GM19324 (cell line): Measurements from ENCODE around the gene ECE1.
"Not testable (repeated sequence)": the region's sequence is repeated elsewhere in the genome, so short reads cannot be mapped to it uniquely, and the experiment has no call there.

Source experiments
- ATAC-seq: cut with Tn5 transposase; IDR thresholded peaks from one replicate; pipeline ENCODE4 v1.9.1; 2021; ENCODE audit warnings: mild to moderate bottlenecking, moderate library complexity; ENCODE audit not compliant: unreplicated experiment, low FRiP score

The ECE1 gene

DNA sequence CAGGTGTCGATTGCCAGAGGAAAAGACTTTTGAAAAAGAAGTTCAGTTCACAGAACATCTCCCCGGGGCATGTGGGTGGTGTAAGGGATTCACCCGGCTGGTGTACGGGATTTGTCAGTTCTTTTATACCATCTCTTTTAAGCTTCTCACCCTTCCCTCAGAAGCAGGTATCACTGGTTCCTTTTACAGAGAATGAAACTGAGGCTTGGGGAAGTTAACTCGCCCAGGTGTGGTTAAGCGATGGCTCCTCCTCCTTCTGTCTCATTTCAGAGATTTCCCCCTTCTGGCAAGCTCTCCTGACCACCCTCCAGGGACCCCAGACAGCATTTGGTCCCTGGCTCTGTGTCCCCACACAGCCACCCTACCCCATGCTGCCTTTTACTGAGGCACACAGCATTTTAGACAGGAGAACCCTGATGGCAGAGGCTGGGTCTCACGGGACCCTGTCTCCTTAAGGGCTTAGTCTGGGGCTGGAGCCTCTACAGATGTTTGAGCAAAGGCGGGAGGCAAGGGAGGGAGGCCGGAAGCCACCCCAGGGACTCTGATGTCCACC is 2.8 kb upstream of the ECE1 start:
- peak; percentile 35 for ATAC-seq

DNA sequence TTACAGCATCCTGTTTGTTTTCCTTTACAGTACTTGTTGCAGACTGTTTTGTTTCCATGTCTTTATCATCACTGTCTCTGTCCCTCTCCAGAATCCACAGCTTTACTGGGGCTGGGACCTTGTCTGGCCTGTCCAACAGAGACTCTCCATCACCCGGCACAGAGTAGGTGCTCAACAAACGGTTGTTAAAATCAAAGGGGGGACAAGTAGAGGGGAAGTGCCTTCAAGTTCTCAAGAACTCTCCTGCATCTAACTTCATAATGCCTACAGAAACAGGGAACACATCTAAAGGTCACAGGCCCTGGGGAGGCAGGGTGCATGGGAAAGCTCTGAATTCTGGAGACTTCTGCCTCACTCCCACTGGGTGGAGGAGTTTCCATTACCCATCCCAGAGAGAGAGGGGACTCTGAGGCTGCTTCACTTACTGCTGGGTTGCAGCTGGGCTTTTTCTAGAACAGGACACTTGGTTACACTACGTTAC is 2.3 kb upstream of the ECE1 start:
- no peak for ATAC-seq

DNA sequence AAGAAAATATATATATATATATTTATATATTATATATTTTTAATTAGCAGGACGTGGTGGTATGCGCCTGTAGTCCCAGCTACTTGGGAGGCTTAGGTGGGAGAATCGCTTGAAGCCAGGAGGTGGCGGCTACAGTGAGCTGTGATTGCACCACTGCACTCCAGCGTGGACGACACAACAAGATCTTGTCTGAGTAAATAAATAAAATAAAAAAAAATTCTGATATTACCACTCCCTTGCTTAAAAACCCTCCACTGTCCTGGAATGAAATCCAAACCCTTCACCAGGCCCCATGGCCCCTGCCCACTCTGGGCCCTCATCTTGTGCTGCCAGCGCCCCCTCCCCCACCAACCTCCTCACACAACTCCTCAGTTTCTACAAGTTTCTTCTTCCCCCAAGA is 1.7 kb upstream of the ECE1 start:
- ATAC-seq = no peak

DNA sequence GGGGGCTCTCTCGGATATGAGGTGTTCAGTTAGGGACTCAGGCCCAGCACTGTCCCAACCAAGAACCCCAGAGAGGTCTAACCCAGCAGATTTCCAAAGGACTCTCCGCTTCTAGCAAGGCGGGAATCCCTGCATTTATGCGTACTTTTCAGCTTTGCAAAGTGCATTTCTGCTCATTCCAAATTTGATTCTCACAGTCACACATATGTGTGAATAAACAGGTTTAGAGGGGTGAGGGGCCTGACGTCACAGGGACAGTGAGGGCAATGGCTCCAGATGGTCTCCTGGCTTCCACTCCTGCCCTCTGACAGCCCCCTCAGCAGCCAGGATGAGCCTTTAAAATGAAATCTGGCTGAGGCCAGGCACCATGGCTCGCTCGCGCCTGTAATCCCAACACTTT is 921 bp upstream of the ECE1 start:
- no peak for ATAC-seq

DNA sequence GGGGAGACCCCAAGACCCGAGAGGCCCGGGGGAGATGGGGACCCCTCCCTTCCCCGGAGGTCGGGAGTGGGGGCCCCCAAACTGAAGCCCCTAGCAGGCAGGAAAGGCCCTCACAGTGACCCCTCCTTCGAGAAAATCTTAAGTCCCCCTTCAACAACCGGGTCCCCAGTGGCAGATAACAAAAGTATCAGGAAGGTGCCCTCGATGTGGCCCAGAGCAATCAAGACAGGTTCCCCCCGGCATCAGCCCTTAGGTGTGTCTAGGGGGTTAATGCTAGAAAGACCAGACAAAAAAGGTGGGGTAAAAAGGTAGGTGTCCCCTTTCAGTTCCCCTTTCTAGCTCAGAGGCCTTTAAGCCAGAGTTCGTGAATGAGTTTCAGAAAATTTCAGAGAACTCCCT is 282 bp upstream of the ECE1 start:
- no peak for ATAC-seq

DNA sequence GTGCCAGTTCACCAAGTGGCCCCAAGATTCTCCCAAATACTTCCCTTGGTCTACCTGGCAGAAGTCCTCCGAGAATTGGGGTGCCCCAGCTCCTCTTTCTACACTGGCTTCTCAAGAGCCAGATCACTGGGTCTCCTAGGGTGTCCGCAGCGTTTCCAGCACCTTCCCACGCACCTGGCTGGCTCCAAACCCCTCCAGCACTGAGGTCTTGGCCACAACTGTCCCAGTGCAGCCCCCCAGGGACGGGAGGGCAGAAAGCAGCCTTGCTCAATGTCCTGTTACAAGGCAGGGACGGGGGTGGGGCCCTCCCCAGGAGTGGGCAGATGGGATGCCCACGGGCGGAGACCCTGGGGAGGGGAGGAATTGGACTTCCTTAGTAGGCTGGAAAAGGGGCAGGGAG is 1.1 kb downstream of the ECE1 start:
- no peak for ATAC-seq

DNA sequence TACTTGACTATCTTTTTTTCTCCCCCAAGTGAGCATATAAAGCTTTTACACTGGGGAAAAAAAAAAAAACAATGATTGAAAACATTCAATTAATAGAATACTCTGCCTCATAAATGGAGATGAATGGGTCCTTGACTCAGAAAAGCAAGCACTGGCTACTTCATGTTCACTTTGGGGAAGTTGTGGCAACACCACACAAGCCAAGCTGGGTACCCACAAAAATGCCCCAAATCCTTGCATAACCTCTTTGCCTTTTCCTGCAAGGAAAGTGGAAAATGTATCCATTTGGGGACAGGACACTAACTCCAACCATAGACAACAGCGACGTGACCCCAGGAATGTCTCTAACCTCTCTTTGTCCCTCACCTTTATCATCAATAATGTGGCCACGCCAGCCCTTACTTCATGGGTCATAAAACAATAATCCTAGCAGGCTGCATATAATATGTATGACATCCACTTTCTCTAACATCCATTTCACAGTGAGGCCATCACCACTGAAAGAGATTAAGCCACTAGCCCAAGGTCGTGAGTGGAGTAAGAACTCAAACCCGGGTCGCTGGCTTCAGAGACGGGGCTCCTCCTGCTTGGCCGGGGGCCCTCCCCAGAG is 2.3 kb downstream of the ECE1 start:
- ATAC-seq = no peak

DNA sequence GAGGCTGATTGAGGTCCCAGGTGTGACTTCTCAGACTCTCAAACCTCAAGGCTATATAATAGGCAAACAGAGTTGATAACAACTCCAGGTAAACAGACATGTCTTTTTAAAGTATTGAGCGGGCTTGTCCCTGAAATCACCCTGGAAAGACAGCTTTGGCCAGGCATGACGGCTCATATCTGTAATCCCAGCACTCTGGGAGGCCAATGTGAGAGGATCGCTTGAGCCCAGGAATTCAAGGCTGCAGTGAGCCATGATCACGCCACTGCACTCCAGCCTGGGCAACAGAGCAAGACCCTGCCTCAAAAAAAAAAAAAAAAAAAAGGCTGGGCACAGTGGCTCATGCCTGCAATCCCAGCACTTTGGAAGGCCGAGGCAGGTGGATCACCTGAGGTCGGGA is 4.9 kb downstream of the ECE1 start:
- not testable (repeated sequence) for ATAC-seq

DNA sequence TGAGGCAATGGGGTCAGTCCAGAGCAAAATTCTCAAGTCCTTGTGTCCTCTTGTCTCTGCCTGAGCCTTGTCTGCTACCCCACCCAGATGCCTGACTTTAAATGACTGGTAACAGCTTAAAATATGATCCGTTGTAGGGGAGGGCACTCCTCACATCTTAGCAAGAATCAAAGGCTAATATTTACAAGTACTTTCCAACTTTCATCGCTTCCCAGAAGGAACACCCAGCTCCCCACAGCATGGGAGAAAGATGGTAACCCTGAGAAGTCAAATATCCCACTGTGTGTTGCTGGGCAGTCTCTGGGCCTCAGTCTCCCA is 5.2 kb downstream of the ECE1 start:
- ATAC-seq = no peak

DNA sequence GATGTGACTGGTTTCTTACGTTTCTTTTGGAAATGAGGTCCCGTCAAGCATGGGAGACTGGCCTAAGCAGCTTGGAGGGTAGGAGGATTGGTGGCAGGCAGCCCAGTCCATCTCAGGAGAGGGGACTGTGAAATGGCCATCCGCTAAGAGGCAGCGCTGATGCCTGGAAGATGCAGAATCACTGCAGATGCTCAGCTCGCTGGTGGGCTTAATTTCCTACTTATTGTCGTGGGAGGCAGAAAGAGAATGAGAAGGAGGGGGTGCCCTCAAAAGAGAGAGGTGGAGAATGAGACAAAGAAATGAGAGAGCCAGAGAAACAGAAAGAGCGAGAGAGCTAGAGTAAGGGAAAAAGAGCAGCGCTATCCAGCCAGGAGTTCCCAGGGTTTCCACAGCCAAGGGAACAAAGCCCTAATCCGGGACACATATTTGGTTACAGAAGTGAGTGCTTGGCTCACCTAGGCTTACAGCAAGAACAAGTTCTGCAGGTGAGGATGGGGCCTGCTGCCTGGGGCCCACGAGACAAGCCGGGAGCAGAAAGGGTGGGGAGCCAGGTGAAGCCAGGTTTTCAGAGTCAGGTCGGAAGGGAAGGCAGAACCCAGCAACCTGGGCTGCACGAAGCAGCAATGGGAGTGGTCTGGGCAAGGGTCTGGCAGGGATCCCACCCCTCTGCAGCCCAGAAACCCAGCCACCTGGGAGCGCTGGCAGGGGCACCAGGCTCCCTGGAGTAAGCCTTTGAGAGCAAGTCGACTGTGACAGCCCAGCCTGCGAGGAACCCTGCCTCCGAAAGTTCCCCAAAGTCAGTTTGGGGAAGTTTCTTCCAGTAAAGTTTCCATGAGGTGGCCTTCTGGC is 5.8 kb downstream of the ECE1 start:
- no peak for ATAC-seq

DNA sequence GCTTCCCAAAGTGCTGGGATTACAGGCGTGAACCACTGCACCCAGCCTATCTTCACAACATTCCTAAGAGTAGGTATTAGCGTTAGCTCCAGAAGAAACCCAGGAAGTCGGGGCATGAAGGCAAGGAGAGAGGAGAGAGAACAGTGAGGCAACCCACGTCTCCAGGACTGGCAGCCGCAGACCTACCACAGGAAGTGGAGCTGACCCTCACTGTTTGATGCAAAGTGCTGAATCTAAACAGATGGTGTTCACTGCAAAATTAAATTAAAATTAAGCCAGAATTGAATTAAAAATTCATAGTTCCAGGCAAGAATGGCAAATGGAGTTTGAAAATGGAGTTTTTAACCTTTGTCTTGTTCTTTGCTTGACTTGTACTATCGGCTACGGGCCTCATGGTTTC is 6.7 kb downstream of the ECE1 start:
- no peak for ATAC-seq

DNA sequence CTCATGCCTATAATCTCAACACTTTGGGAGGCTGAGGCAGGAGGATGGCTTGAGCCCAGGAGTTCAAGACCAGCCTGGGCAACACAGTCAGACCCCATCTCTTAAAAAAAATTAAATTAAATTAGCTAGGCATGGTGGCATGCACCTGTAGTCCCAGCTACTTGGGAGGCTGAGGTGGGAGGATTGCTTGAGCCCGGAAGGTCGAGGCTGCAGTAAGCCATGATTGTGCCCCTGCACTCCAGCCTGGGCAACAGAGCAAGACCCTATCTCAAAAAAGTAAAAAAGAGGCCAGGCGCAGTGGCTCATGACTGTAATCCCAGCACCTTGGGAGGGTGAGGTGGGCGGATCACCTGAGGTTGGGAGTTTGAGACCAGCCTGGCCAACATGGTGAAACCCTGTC is 8.2 kb downstream of the ECE1 start:
- ATAC-seq = not testable (repeated sequence)

DNA sequence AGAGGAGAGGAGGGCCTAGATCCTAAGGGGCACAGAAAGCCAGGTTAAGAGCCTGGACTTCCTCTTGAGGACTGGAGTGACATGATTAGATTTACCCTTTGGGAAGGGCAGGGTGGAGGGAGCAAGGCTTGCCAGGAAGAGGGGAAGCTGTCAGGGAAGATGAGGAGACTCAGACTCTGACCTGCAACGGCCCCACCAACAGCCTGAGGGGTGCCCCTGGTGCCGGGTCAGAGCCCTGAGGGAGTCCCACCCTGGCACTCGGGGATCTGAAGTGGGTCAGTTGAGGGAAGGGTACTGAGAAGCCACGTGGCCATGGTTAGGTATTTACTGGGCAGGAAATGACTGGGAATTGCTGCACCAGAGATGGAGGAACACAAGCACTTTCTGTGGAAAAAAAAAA is 9.8 kb downstream of the ECE1 start:
- no peak for ATAC-seq

DNA sequence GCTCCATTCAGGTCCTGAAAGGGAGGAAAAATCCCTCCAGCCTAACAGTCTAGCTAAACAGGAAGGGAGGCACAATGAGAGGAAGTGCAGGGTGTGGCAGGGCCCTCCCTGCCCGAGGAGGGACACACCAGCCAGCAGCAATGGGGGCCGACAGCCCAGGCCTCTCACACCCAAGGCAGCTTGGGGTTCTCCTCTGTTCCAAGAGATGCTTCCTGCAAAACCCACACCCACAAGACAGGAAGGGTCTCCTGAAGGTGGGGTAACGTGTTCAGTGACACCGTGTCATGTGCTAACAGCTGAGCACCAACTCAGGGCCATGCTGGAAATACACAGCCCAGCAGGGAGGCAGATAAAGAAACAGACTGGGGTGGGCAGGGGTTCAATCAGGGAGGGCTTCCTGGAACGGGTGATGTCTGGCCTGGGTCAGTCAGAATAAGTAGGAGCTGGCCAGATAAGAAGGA is 10.2 kb downstream of the ECE1 start:
- ATAC-seq = no peak

DNA sequence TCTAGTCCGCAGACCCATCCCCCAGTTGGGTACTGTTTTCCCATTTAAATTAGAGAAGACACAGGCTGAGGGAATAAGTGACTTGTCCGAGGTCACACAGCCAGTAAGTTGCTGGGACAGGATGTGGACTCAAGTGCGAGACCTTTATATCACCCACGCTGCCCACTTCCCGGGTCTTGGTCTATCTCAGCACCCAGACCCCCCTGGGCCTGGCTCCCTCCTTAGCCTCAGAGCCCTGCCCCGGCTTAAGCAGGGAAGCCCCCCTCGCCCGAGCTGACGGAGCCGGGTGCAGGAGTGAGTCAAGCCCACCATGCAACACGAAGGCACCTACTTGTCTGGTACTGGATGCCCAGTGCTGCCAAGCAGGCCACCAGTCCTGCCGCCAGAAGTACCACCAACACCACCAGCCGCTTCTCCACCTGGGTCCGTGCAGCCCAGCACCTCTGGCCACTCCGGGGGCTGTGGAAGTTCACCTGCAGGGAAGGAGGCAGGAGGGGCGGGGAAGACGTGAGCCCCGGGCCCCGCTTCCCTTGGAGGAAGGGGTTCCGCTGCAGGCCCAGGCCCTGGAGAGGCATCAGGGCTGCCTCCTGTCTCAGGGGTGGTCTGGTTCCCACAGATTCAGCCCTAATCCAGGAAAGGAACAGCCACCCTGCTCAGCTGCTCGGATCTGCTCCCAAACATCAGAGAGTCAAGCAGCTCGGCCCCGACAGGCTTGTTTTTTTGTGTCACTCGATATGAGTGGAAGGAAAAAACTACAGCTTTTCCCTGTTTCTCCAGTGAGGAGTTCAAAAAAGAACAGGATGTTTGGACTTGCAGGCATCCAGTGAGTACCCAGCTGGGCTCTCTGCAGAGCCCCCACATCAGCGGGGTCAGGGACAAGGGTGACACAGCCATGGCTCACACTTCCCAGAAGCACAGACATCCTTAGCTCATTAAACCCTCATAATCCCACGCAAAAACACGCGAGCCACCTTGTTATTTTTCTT is 11.1 kb downstream of the ECE1 start:
- ATAC-seq = no peak

DNA sequence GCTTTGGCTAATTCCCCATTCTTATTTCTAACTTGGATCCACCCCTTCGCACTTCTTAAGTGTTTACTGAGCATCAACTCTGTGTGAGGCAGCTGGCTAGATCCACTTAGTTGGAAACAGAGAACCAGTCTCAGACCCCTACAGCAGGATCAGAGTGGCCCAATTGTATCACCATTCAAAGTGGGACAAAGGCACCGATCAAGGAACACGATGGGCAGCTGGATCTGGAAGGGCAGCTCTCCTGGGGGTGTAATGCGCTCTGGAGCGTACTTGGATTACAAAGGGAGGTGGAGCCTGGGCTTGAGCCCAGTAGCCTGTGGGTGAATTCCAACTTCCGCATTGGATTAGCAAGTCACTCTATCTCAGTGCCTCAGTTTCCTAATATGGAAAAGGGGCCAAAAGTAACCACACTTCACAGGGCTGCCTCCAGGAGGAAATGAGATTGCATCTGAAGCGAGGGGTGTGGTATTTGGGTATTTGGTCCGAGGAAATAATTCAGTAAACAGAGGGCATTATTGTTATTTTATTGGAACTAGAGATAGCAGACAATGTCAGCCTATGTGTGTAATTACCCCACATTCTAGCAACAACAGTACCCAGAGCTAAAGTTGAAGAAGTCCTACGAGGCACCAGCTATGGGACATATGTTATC is 11.9 kb downstream of the ECE1 start:
- ATAC-seq = no peak

DNA sequence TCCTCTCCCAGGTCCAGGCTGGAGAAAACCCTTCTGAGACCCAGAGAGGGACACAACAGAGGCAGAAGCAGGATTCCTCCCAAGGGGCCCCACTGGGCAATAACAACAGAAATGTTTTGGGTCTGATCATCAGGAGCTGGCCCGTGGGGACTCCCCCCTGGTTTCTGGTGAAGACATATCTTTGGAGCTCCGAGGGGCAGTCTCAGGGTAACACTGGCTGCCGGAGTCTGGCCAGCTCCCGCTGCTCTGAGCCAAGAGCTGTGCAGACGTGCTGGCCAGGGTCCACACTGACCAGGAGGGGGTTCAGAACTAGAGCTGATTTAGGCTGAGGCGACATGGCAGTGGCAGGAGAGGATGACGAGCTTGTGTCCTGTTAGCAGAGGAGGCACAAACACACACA is 13.1 kb downstream of the ECE1 start:
- ATAC-seq = no peak

DNA sequence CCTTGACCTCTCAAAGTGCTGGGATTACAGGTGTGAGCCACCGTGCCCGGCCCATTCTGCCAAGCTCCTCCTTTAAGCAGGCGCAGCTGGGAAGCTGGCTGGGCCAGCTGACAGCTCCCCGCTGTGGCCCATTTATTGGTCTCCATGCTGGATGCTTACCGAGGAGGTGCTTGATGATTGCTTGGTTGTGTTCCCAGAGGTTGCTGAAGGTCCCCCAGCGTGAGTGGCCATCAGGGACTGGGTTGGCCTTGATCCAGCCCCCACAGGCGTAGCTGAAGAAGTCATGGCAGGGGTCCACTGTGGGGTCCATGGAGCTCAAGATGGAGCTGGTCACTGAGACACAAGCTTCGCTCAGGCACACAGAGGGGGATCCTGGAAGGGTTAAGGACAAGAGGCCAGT is 17.7 kb downstream of the ECE1 start:
- ATAC-seq = no peak

DNA sequence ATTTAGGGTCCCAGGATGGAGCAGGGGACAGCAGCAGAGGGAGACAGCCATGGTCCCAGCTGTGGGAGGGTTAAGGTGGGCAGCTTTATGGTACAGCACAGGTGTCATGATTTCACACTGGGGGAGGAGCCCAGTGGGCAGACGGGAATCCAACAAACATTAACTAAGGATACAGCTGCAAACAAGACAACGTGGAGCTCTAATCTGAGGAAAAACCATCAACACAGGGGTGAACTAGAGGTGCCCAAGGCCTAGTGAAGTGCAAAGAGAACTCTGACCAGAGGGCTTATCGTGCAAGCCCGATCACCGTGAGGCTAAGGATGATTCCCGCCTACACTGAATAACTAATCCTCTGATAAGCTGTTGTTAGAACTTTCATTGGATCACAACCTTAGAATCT is 18.7 kb downstream of the ECE1 start:
- ATAC-seq = no peak

DNA sequence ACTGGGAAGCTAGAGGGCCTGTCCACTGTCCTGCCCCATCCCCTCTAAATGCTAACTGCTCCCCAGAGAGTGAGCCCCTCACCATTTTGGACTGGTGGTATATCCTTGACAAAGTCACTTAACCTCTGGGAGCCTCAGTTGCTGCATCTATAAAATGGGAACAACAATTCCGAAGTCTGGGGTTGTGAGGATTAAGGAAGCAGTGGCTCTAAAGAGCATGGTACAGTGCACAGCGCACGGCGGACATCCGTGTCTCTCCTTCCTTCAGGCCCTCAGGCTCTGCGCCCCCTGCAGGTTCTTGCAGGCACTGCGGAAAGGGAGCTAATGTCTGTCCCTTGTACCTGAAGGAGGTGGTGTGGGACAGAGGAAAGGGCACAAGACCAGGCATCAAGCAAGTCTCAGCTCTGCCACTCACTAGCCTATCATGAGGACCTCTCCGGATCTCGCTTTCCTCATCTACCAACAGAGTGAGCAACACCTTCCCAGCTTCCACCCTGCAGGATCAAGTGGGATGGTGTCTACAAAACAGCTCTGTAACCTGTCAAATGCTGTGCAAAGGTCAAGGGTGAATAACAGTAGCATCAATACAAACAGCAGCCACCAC is 20.1 kb downstream of the ECE1 start:
- no peak for ATAC-seq
